Kidney epithelial cell (primary cell): Measurements from ENCODE around the gene ABR. TPM values are rescaled to one million over a fixed set of nuclear protein-coding genes. Genes with fewer than 3 reads are reported as not detected.
"Not testable (repeated sequence)": the region's sequence is repeated elsewhere in the genome, so short reads cannot be mapped to it uniquely, and the experiment has no call there.

Experiments
- DNase-seq: peaks from one replicate; pipeline ENCODE4 v3.0.0-alpha.2; 2010; ENCODE audit warnings: low read depth
- H3K27me3 ChIP-seq: 2 replicates; pipeline ENCODE4 v1.6.0; 2011; ENCODE audit warnings: low read length; ENCODE audit not compliant: control insufficient read depth, insufficient read depth
- H3K36me3 ChIP-seq: 2 replicates; pipeline ENCODE4 v1.5.1; 2011; ENCODE audit warnings: low read length; ENCODE audit not compliant: control insufficient read depth, insufficient read depth
- H3K4me3 ChIP-seq: 2 replicates; pipeline ENCODE4 v1.5.1; 2011; ENCODE audit warnings: low read depth, mild to moderate bottlenecking, control low read depth, low read length
- CTCF ChIP-seq: IDR thresholded peaks from 2 replicates; pipeline ENCODE4 v1.5.1; 2011; ENCODE audit warnings: mild to moderate bottlenecking, moderate library complexity, low read length, control low read depth, inconsistent platforms; ENCODE audit not compliant: insufficient read depth, poor library complexity, severe bottlenecking
- total RNA-seq: library from RNA; depleted of rRNA; stranded (reverse); fragments of >200 nt; gene quantifications from 2 replicates; pipeline ENCODE4 v1.2.3, GENCODE V29; 2015

ABR gene
- total RNA-seq, 1 donor from 2014 or later, result 141 TPM

- peak within 1 kb of the TSS; percentile 100 for H3K4me3 ChIP-seq
- DNase-seq, result peak; percentile 77
- no peaks in the 10 kb centered on the region for H3K27me3 ChIP-seq
- H3K36me3 ChIP-seq, result peaks cover 5% of the 10 kb centered on the region
- peak; percentile 79 for TF ChIP-seq CTCF
Observed at GRCh38 chr17:996554-997344, 183.0 kb downstream of the ABR start, which contains the start of gene TIMM22. TIMM22 (plus strand) TSS chr17:997129; CDS start chr17:997143, 14 bp downstream.

- not testable (repeated sequence) for DNase-seq, H3K36me3 ChIP-seq, H3K27me3 ChIP-seq, H3K4me3 ChIP-seq
Observed at GRCh38 chr17:995324-995723, 184.5 kb downstream of the ABR start.

GRCh38 chr17:992933-993332 is 186.8 kb downstream of the ABR start:
- Histone ChIP-seq H3K27me3 (no peaks in the 10 kb centered on the region), H3K4me3 (no peak overlapping the region), H3K36me3 (no peaks in the 10 kb centered on the region)
- TF ChIP-seq CTCF, result no peak
- DNase-seq, result no peak

GRCh38 chr17:988561-988960 is 191.2 kb downstream of the ABR start:
- no peaks in the 10 kb centered on the region for H3K36me3 ChIP-seq
- no peak for DNase-seq
- no peak overlapping the region for H3K4me3 ChIP-seq
- no peaks in the 10 kb centered on the region for H3K27me3 ChIP-seq
- TF ChIP-seq CTCF, result no peak

- no peak for TF ChIP-seq CTCF
- H3K27me3 ChIP-seq, result no peaks in the 10 kb centered on the region
- no peak for DNase-seq
- H3K36me3 ChIP-seq, result no peaks in the 10 kb centered on the region
- H3K4me3 ChIP-seq, result no peak overlapping the region
Observed at GRCh38 chr17:987931-988330, 191.8 kb downstream of the ABR start.

- TF ChIP-seq CTCF, result no peak
- no peaks in the 10 kb centered on the region for H3K36me3 ChIP-seq
- no peak overlapping the region for H3K4me3 ChIP-seq
- no peaks in the 10 kb centered on the region for H3K27me3 ChIP-seq
- DNase-seq, result no peak
Observed at GRCh38 chr17:986322-986929, 193.4 kb downstream of the ABR start.
